ENCODE data around the gene PAXX.

PAXX gene

GRCh38 chr9:137006116-137007003, 14.1 kb downstream of the PAXX start:
- no peak for DNase-seq

DNA sequence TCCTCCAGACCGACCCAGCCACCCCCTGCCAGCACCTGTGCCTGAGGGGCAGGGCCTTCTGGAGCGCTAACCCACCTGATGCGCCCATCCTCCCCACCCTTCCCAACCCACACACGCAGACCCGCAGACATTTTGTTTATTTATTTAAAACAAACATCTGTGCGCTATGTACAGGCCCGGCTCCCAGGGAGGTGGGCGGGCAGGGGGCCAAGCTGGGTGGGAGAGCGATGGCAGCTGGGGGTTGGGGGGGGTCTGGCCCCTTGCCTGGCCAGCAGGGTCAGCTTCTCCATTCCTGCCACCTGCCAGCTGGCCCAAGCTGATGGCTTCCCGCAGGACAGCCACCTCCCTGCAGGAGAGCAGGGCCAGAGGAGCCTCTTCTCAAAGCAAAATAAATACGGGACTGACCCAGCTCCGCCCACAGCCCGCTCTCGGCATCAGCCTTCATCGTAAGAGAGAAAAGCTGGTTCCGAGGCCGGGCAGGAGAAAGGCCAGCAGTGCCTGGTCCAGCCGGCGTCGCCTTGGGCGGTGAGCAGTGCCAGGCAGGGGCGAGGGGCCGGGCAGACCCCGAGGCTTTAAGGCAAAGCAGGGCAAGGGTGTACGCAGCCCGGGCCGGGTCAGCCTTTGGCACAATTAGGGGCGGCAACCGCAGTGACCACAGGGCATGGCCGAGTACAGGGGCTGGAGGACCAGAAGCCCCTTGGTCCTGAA, 15.0 kb downstream of the PAXX start:
- peak; percentile 21 for DNase-seq

DNA sequence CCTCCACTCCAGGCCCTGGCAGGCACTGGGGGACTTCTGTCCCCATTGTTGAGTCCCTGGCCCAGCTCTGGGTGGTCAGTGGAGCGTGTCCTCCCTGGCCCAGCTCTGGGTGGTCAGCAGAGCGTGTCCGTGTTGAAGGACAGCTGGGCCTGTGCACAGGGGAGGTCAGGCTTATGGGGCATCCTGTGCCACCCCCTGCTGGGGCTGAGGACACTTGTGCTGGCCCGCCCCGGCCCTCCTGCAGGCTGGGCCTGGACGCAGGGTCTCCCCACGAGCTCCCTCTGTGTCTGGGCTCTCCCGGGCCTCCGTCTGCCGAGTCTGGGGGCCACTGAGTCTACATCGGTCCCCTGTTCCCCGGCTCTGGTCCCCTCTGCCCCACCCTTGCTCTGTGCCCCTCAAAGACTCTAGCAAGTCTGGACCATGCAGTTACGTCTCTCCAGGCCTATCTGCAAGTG, 15.6 kb downstream of the PAXX start:
- no peak for DNase-seq

- no peak for DNase-seq
Measured at GRCh38 chr9:137008312-137008711, 16.1 kb downstream of the PAXX start.

- DNase-seq: no peak
Measured at GRCh38 chr9:137009217-137009616, 17.0 kb downstream of the PAXX start.

DNA sequence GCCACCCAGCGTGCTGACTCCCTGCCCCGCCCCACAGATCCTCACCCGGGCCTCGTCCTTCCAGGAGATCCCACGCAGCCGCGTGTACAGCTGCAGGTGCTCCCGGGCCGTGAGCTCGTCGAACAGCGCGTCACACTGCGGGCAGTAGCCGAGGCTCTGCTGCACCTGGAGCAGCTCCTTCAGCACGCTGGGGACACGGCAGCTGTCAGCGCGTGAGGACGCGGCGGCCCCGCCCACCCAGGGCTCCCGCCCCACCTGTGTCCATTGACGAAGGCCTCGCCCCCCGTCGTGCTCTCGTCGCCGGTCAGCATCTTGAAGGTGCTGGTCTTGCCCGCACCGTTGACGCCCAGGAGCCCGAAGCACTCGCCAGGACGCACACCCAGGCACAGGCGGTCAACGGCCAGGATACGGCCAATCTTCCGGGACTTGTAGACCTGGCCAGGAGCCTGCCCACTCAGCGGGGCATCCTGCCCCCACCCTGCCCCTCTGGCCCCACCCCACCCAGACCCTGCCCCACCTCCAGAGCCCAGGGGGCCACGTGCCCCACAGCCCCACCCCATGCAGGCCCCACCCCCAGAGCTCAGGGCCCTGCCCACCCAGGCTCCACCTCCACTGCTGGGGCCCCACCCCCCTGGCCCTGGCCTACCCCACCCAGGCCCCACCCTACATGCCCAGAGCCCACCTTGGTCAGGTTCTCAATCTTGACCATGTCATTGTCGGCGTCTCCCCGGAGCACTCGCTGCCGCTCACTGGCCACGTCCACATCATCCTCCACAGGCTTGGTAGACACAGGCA, 17.9 kb downstream of the PAXX start:
- no peak for DNase-seq

DNA sequence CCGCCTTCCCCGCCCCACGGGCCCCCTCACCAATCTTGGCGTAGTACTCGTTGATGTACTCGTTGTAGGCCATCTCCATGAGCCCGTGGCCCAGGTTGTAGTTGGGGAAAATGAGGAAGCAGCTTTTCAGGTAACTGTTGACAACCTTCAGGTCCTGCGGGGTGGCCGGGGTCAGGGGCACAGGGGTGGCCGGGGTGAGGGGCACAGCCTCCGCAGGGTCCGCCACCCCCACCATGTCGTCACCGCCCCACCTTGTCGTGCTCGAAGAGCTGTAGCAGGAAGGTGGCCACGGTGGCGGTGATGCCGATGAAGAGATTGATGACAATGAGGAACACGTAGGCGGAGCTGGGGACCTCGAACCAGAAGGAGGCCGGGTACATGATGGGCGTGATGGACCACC, 18.9 kb downstream of the PAXX start:
- no peak for DNase-seq

GRCh38 chr9:137011907-137012675, 19.9 kb downstream of the PAXX start:
- DNase-seq: no peak

DNA sequence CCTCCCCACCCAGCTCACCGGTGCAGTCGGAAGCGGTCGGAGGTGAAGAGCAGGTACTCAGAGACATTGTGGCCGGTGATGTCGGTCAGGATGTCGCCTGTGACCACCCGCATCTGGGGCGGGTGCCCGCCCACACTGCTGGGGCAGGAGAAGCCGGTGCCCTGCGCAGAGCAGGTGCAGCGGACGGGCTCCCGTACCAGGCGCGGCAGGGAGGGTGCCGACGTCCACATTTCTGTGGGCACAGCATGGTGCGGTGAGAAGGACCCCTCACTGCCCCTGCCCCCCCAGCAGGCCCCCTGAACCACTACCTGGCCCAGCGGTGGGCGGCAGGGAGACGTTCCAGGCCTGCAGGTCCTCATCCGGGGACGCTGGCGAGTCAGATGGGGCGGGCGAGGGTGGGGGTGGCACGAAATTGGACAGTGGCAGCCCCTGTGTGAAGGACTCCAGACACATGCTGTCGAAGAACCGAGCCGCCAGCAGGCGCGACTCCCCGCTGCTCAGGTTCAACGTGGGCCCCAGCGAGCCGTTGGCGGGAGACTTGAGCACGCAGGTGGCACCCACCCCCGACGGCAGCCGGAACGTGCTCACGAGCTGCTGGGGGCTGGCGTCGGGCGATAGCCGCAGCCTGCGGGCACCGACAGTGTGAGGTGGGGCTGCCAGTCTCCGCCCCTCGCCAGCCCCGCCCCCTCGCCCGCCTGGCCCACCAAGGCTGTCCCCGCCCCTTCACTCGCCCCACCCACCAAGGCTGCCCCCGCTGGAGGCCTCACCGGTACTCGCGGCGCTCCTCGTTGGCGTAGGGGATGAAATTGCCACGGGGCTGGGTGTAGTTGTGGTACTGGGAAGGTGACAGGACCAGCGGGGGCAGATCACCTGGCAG, 20.7 kb downstream of the PAXX start:
- no peak for DNase-seq

- no peak for DNase-seq
Measured at GRCh38 chr9:137013571-137013940, 21.3 kb downstream of the PAXX start.

DNA sequence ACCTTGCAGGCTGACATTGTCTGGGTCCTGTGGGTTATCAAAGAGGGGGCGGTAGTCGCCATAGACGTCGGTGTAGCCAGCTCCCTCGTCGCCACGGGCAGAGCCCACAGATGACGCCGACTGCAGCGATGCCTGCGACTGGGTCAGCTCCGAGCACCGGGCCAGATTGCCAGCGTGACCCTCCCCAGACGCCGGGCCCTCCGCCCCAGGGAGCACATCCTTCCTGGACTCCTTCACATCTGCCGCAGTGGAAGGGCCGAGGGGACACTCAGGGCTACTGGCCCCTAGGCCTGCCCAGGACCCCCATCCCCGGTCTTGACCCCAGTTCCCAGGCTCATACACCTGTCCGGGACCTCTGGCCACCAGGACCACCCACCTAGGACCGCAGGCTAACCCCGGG, 21.9 kb downstream of the PAXX start:
- no peak for DNase-seq

GRCh38 chr9:137014776-137015539, 22.7 kb downstream of the PAXX start:
- DNase-seq: no peak

GRCh38 chr9:137015540-137015930, 23.3 kb downstream of the PAXX start:
- DNase-seq: no peak

- no peak for DNase-seq
Measured at GRCh38 chr9:137015976-137016375, 23.8 kb downstream of the PAXX start.

DNA sequence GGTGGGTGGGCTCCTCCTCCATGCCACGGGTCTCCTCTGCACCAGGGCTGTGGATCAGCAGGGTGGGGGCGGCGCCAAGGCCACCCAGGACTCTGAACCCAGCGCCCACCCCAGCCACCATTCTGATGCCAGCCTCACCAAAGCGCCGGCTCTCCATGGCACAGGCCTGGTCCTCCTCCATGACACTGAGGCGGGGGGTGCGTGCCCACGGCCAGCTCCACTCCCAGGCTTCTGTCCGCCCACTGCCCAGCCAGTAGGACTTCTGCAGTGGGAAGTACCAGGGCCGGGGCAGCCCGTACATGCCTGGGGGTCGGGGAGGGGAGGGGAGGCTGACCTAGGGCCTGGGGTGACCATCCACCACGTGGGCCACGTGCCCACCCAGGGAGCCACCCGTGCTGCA, 24.2 kb downstream of the PAXX start:
- no peak for DNase-seq

GRCh38 chr9:137017071-137017470, 24.8 kb downstream of the PAXX start:
- DNase-seq: no peak

DNA sequence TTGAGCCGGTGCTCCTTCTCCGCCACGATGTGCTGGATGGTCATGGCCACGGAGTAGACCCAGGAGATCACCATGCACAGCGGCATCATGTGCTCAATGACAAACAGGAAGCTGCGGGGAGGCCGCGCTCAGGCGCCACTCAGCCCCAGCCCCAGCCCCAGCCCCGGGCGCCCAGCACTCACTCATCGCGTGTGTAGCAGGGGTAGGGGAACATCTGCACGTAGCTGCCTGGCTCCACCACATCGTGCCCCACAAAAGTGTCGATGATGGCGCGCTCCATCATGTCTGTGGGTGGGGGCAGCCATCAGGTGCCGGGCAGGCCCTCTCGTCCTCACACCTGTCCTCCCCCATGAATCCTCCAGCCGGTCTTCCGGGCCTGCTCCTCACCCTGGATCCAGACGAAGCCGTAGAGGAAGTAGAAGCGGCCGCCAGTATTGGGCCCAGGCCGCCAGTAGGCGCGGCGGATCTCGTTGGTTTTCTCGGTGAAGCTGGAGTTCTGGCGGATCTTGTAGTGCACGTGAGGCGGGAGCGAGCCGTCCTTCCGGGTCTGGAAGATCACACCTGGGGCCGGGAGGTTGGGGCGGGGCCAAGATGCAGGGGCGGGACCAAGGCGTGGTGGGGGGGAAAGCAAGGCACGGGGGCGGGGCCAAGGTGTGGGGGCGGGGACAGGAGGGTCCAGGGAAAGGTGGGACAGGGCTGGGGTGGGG, 25.7 kb downstream of the PAXX start:
- no peak for DNase-seq

DNA sequence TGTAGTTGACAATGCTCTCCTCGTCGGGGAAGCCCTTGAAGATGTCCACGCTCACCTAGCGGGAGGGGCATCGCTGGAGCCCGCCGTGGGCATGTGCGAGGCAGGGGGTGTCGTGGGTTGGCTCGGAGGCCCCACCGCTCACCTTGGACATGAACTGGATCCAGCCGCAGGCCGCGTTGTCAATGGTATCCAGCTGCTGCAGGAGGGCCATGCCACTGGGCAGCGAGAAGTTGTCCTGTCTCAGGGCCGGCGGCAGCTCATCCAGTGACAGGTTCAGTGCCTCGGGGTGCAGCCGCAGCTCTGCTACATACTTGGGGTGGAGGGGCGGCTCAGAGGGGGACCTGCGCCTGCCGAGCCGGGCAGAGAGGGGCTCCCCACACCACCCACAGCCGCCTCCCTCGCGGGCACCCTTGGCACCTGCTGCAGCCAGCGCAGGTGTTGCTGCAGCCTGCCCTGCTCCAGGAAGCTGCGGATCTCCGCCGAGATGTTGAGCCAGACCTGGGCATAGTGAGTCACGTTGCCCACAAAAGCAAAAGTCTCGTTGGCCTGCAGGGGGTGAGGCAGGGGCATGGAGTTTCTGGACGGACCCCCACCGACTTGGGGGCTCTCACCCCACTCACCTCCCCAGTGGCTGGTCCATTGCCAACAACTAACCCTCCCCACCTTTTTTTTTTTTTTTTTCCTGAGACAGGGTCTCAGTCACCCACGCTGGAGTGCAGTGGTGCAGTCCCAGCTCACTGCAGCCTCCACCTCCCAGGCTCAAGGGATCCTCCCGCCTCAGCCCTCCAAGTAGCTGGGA, 26.7 kb downstream of the PAXX start:
- no peak for DNase-seq

Data from NCI-H146 (cell line).